ENCODE measurements around the gene ABCD1.

DNA sequence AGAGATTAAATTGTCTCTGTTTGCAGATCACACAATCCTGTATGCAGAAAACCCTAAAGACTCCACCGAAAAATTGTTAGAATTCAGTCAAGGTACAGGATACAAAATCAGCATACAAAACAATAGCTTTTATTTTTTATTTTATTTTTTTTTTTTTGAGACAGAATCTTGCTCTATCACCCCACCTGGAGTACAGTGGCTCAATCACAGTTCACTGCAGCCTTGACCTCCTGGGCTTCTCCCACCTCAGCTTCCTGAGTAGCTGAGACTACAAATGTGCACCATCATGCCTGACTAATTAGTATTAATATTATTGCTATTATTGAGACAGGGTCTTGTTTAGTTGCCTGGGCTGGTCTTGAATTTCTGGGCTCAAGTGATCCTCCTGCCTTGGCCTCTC, 30.5 kb downstream of the ABCD1 start:
- TF ChIP-seq, protein P1, sequence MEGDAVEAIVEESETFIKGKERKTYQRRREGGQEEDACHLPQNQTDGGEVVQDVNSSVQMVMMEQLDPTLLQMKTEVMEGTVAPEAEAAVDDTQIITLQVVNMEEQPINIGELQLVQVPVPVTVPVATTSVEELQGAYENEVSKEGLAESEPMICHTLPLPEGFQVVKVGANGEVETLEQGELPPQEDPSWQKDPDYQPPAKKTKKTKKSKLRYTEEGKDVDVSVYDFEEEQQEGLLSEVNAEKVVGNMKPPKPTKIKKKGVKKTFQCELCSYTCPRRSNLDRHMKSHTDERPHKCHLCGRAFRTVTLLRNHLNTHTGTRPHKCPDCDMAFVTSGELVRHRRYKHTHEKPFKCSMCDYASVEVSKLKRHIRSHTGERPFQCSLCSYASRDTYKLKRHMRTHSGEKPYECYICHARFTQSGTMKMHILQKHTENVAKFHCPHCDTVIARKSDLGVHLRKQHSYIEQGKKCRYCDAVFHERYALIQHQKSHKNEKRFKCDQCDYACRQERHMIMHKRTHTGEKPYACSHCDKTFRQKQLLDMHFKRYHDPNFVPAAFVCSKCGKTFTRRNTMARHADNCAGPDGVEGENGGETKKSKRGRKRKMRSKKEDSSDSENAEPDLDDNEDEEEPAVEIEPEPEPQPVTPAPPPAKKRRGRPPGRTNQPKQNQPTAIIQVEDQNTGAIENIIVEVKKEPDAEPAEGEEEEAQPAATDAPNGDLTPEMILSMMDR (conservative IDR thresholded peaks at IDR 0.05; ENCODE audit: low read length), result no peak
- TF ChIP-seq EZH2phosphoT487 (IDR thresholded peaks at IDR 0.05; ENCODE audit: borderline replicate concordance), result no peak
